SK-MEL-5 (cell line): ENCODE results near the gene G3BP2. TPM values are rescaled to one million over a fixed set of nuclear protein-coding genes. Genes with fewer than 3 reads are reported as not detected.
"Not testable (repeated sequence)": the region's sequence is repeated elsewhere in the genome, so short reads cannot be mapped to it uniquely, and the experiment has no call there.

Experiments
- DNase-seq: peaks from one replicate; pipeline ENCODE4 v3.0.0-alpha.2; 2016; ENCODE audit warnings: low read depth, low spot score
- in situ Hi-C: cut with HindIII; loops from 2 replicates; pipeline ENCODE4 v1.10.0; 2016; ENCODE audit warnings: low sequenced_read_pairs, high pct_unique_total_duplicates, low pct_unique_long_range_greater_than_20kb
- total RNA-seq: library from RNA; depleted of rRNA; stranded (reverse); fragments of >200 nt; shearing (Covaris generic); gene quantifications from 2 replicates; pipeline ENCODE4 v1.2.3, GENCODE V29; 2014

The G3BP2 gene
- total RNA-seq, 1 experiment from 2014 or later, result 355 TPM

DNA sequence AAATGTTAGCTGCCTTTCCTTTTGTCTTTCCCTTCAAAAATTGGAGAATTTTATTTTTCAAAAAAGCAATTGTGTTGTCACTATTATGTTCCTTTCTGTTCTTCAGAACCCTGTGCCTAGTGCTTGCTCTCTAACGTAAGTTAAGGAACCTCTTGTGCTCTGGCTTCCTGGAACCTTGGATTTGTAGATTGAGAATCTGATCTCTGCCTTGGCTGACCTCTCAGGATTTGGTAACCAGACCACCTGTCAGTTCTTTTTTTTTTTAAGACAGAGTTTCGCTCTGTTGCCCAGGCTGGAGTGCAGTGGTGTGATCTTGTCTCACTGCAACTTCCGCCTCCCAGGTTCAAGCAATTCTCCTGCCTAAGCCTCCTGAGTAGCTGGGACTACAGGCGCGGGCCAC is 18.9 kb upstream of the G3BP2 start:
- in situ Hi-C loops, DNase-seq: not testable (repeated sequence)

DNA sequence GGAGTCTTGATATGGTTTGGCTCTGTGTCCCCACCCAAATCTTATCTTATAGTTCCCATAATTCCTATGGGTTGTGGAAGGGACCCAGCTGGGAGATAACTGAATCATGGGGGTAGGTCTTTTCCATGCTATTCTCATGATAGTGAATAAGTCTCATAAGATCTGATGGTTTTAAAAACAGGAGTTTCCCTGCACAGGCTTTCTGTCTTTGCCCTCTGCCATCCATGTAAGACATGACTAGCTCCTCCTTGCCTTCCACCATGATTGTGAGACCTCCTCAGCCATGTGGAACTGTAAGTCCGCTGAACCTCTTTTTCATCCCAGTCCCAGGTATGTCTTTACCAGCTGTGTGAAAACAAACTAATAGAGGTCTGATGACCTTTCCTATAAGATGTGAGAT is 13.9 kb upstream of the G3BP2 start:
- DNase-seq, in situ Hi-C loops: not testable (repeated sequence)

- in situ Hi-C loops, result no loop called here
Observed at GRCh38 chr4:75686346-75686745, 13.1 kb upstream of the G3BP2 start.

GRCh38 chr4:75685546-75686189 is 12.5 kb upstream of the G3BP2 start:
- no peak for DNase-seq
- in situ Hi-C loops, result no loop called here

More at GRCh38 chr4:75686346-75686745, 13.1 kb upstream of the G3BP2 start:
- DNase-seq, result no peak

- in situ Hi-C loops, result no loop called here
- DNase-seq, result peak; percentile 55
Observed at GRCh38 chr4:75683482-75684155, 10.4 kb upstream of the G3BP2 start.

- in situ Hi-C loops, result no loop called here
- DNase-seq, result no peak
Observed at GRCh38 chr4:75679876-75680575, 6.8 kb upstream of the G3BP2 start.

- DNase-seq, result no peak
- in situ Hi-C loops, result no loop called here
Observed at GRCh38 chr4:75678965-75679364, 5.8 kb upstream of the G3BP2 start.

DNA sequence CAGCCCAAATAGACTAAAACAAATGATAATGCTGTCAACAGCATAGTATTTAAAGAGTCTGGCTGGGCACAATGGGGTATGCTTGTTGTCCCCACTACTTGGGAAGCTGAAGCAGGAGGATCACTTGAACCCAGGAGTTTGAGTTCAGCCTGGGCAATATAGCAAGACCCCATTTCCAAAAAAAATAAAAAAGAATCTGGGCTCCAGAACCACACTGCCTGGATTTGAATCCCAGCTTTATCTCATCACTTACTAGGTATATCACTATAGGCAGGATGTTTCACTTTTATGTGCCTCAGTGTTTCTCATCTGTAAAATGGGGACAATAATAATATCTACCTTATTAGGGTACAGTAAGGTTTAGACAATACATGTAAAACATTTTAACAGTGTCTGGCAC is 5.3 kb upstream of the G3BP2 start:
- DNase-seq, result no peak
- in situ Hi-C loops, result no loop called here

DNA sequence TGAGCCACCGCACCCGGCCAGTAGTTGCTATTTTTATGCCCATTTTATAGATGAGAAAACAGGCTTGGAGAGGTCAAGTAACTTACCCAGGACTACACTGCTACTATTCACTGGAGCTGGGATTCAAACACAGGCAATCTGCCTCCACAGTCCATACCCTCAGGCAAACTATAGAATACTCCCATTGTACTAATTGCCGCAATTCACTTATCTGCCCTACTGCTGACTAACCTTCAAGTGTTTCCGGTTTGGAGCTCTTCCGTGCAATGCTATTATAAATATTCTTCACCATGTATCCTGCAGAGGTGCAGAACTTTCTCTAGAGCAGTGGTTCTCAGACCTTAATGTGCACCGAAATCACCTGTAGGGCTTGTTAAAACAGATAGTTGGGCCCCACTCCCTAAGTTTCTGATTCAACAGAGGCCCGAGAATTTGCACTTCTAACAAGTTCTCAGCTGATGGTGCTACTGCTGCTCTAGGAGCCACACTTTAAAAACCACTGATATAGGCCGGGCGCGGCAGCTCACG is 1.9 kb upstream of the G3BP2 start:
- in situ Hi-C loops, result no loop called here
- peak; percentile 98 for DNase-seq

DNA sequence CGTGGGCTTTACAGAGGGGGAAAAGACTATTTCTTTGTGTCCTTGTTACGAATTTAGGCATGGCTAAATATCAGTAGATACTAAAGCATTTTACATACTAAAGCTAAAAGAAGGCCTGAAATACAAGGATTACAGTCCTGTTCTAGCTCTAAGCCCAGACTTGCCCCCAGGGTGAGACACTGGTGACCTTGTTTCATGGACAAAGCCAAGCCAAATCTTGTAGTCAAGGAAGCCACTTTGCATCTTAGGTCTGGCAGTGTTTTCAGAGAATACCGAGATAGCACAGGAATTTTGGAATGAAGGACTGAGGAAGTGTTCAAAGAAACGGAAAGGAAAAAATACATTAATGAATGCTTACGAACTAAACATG is 733 bp upstream of the G3BP2 start:
- in situ Hi-C loops, result no loop called here
- peak; percentile 77 for DNase-seq

DNA sequence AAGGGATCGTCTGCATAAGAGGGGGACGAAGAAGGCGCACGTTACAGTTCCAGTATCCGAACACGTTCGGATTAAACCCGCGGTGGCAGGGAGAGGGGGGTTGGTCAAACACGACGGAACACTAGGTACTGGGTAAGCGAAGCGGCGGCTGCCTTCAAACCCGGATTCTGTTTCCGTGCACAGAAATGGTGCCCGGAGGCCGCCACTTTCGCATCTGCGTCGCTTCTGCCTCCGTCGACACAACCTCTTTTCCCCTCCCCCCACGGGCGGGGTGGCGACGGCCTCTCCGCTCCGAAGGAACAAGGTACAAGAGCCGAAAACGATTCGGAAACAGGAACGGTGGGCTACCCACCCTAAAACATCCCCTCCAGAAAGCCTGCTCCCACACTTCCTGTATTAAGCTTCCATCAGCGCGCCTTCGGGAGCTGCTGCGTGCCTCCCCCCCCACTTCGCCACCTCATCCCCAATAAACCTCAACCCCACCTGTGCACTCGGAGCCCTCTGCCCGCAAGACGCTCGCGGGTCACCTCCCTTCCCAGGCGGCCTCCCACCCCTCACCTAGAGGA is 667 bp downstream of the G3BP2 start:
- in situ Hi-C loops, result no loop called here
- DNase-seq, result peak; percentile 69

- in situ Hi-C loops, result no loop called here
- DNase-seq, result no peak
Observed at GRCh38 chr4:75671802-75672421, 1.3 kb downstream of the G3BP2 start.

GRCh38 chr4:75668596-75668995 is 4.6 kb downstream of the G3BP2 start:
- in situ Hi-C loops, result no loop called here
- DNase-seq, result no peak

GRCh38 chr4:75667636-75668035 is 5.6 kb downstream of the G3BP2 start:
- DNase-seq, in situ Hi-C loops: not testable (repeated sequence)

DNA sequence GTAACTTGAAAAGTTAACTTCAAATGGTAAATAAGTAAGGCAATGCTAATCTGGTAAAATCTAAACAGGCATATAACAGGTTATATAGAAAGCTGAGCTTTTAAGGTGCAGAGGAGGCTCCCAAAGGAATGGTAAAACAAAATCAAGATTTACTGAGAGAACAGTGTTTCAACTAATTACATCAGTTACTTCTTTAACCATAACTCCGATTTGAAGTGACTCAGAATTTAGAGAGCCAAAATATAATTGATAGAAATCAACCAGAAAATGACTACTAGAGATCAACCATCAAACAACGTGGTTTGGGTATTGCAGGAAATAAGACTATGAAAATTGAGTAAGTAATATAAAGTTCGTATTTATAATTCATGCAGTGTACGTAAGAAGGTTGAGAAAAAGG is 6.9 kb downstream of the G3BP2 start:
- no peak for DNase-seq
- in situ Hi-C loops, result no loop called here

GRCh38 chr4:75664604-75665003 is 8.6 kb downstream of the G3BP2 start:
- DNase-seq, in situ Hi-C loops: not testable (repeated sequence)

DNA sequence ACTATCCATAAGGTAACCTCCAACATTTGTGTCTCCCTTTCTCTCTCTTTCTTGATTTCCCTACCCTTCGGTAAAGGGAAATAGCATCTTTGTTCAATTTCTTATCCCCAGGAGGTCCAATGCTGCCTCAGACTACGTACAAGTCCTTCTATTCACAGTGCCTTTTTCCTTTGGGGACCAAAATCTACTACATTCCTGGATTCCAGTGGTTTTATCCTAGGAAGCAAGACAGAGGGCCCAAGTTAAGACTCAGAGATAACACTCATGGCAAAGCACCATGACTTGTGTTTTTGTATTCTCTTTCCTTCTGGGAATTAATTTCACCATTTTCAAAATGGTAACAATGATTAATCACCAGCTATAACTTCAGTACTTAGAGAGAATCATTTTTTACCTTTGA is 10.6 kb downstream of the G3BP2 start:
- in situ Hi-C loops, result no loop called here

DNA sequence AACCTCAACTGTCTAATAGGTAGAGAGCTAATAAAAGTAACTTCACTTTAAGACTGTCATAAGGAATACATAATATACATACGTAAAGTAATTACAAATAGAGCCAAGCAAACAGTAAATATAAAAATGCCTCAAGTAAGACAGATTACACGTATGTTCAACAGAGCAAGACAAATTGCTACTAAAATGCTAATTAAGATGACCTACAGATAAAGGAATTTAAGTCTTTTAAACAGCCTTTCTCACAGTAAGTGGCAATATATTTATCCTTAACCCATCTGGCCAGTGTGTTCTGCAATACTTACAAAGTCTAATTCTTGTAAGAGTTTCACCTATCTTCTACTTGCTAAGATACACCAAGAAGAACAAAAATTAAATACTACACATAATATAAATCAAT is 12.7 kb downstream of the G3BP2 start:
- no peak for DNase-seq
- in situ Hi-C loops, result no loop called here

More for the DNA sequence above, 10.6 kb downstream of the G3BP2 start:
- DNase-seq, result peak; percentile 59
